MM.1S (cell line): ENCODE results near the gene ERC2.

Experiments
- DNase-seq: peaks from one replicate; pipeline ENCODE4 v3.0.0-alpha.2; 2015
- H2AFZ ChIP-seq: fragments of 300-600 bp; sonication (generic); 2 replicates; pipeline ENCODE4 v1.6.0; 2016; ENCODE audit warnings: antibody characterized with exemption, low read length
- H3F3A ChIP-seq: fragments of 300-600 bp; sonication (generic); 2 replicates; pipeline ENCODE4 v1.6.1; 2016; ENCODE audit warnings: mild to moderate bottlenecking, antibody characterized with exemption, low read length, moderate library complexity, mixed read lengths; ENCODE audit not compliant: insufficient read depth
- H3K27ac ChIP-seq: fragments of 300-600 bp; sonication (generic); 2 replicates; pipeline ENCODE4 v1.5.1; 2016; ENCODE audit warnings: mild to moderate bottlenecking, low read length
- H3K27me3 ChIP-seq: fragments of 300-600 bp; sonication (generic); replicated peaks from 2 replicates; pipeline ENCODE4 v1.6.0; 2016; ENCODE audit warnings: low read length; ENCODE audit not compliant: insufficient read depth
- H3K36me3 ChIP-seq: fragments of 300-600 bp; sonication (generic); replicated peaks from 2 replicates; pipeline ENCODE4 v1.6.1; 2016; ENCODE audit warnings: mild to moderate bottlenecking, low read length, mixed read lengths; ENCODE audit not compliant: insufficient read depth
- H3K4me1 ChIP-seq: fragments of 300-600 bp; sonication (generic); 2 replicates; pipeline ENCODE4 v1.6.1; 2016; ENCODE audit warnings: low read length, mixed read lengths
- H3K4me2 ChIP-seq: fragments of 300-600 bp; sonication (generic); 2 replicates; pipeline ENCODE4 v1.6.0; 2016; ENCODE audit warnings: low read depth, low read length
- H3K4me3 ChIP-seq: fragments of 300-600 bp; sonication (generic); 2 replicates; pipeline ENCODE4 v1.5.1; 2016; ENCODE audit warnings: low read length, mixed read lengths
- H3K79me2 ChIP-seq: fragments of 300-600 bp; sonication (generic); 2 replicates; pipeline ENCODE4 v1.6.1; 2016; ENCODE audit warnings: mixed run types, low read length, mixed read lengths
- H3K9ac ChIP-seq: fragments of 300-600 bp; sonication (generic); 2 replicates; pipeline ENCODE4 v1.6.1; 2016; ENCODE audit warnings: low read length, mixed read lengths
- H3K9me2 ChIP-seq: fragments of 300-600 bp; sonication (generic); replicated peaks from 2 replicates; pipeline ENCODE4 v1.6.1; 2016; ENCODE audit warnings: mild to moderate bottlenecking, low read length, mixed read lengths; ENCODE audit not compliant: insufficient read depth
- H3K9me3 ChIP-seq: fragments of 300-600 bp; sonication (generic); replicated peaks from 2 replicates; pipeline ENCODE4 v1.6.1; 2016; ENCODE audit warnings: mild to moderate bottlenecking, low read length, mixed read lengths; ENCODE audit not compliant: insufficient read depth
- H4K20me1 ChIP-seq: fragments of 300-600 bp; sonication (generic); 2 replicates; pipeline ENCODE4 v1.6.1; 2016; ENCODE audit warnings: mild to moderate bottlenecking, low read length, moderate library complexity, mixed read lengths; ENCODE audit not compliant: insufficient read depth
- CTCF ChIP-seq: fragments of 300-600 bp; sonication (generic); IDR thresholded peaks from 2 replicates; pipeline ENCODE4 v1.5.1; 2016; ENCODE audit warnings: antibody characterized with exemption, low read length, mixed read lengths
- EZH2 ChIP-seq: fragments of 300-600 bp; sonication (generic); optimal IDR thresholded peaks from 2 replicates; pipeline ENCODE3; 2017; ENCODE audit warnings: low read depth, mild to moderate bottlenecking, antibody characterized with exemption, low read length, mixed read lengths
- EZH2phosphoT487 ChIP-seq: fragments of 300-600 bp; sonication (generic); IDR thresholded peaks from 2 replicates; pipeline ENCODE4 v1.6.1; 2018; ENCODE audit warnings: antibody characterized with exemption, low read length

Gene ERC2

GRCh38 chr3:56200251-56200650, 268.0 kb downstream of the ERC2 start:
- Histone ChIP-seq H2AFZ (no peak overlapping the region), H3K79me2 (no peaks in the 10 kb centered on the region), H3K4me1 (peaks cover 8% of the 10 kb centered on the region), H3K36me3 (no peaks in the 10 kb centered on the region), H3K9ac (no peak overlapping the region), H3K4me3 (no peak overlapping the region), H3K9me3 (no peaks in the 10 kb centered on the region), H3F3A (no peaks in the 10 kb centered on the region), H3K27ac (no peak overlapping the region), H3K27me3 (no peaks in the 10 kb centered on the region), H3K9me2 (no peaks in the 10 kb centered on the region), H3K4me2 (no peak overlapping the region), H4K20me1 (no peaks in the 10 kb centered on the region)
- no peak for TF ChIP-seq CTCF
- TF ChIP-seq EZH2 = no peak
- no peak for TF ChIP-seq EZH2phosphoT487
- DNase-seq = no peak

- Histone ChIP-seq H3F3A (no peaks in the 10 kb centered on the region), H3K4me3 (no peak overlapping the region), H3K27me3 (no peaks in the 10 kb centered on the region), H3K9me2 (no peaks in the 10 kb centered on the region), H3K27ac (no peak overlapping the region), H3K9me3 (no peaks in the 10 kb centered on the region), H3K4me1 (no peaks in the 10 kb centered on the region), H3K9ac (no peak overlapping the region), H3K79me2 (no peaks in the 10 kb centered on the region), H3K36me3 (no peaks in the 10 kb centered on the region), H2AFZ (no peak overlapping the region), H4K20me1 (no peaks in the 10 kb centered on the region), H3K4me2 (no peak overlapping the region)
- TF ChIP-seq CTCF = no peak
- no peak for TF ChIP-seq EZH2phosphoT487
- no peak for DNase-seq
These were observed 270.3 kb downstream of the ERC2 start for GRCh38 chr3:56197991-56198390.

- H3K27me3 ChIP-seq = no peaks in the 10 kb centered on the region
These were observed 270.9 kb downstream of the ERC2 start for GRCh38 chr3:56197259-56197965.

More at GRCh38 chr3:56197259-56197965, 270.9 kb downstream of the ERC2 start:
- H3K27ac ChIP-seq = no peak overlapping the region
- no peaks in the 10 kb centered on the region for H3K79me2 ChIP-seq
- no peaks in the 10 kb centered on the region for H3K9me2 ChIP-seq
- no peak overlapping the region for H3K9ac ChIP-seq
- H3K36me3 ChIP-seq = no peaks in the 10 kb centered on the region
- no peak overlapping the region for H3K4me2 ChIP-seq
- TF ChIP-seq EZH2 (no peak), EZH2phosphoT487 (no peak), CTCF (no peak)
- DNase-seq = no peak
- no peaks in the 10 kb centered on the region for H4K20me1 ChIP-seq
- no peaks in the 10 kb centered on the region for H3K4me1 ChIP-seq
- H3K9me3 ChIP-seq = no peaks in the 10 kb centered on the region
- no peak overlapping the region for H3K4me3 ChIP-seq
- no peak overlapping the region for H2AFZ ChIP-seq
- no peaks in the 10 kb centered on the region for H3F3A ChIP-seq
